Right kidney (tissue), 1 donor: ENCODE data around the gene PEX11B.
A peak's percentile ranks its signal among the peaks of the same experiment; 100 is the strongest.

Experiments
- DNase-seq: peaks from one replicate; pipeline ENCODE4 v3.0.0-alpha.2; 2016

The PEX11B gene

GRCh38 chr1:145912128-145912641 is 6.3 kb downstream of the PEX11B start:
- no peak for DNase-seq

GRCh38 chr1:145908653-145909052 is 9.9 kb downstream of the PEX11B start:
- DNase-seq: no peak

- no peak for DNase-seq
Measured at GRCh38 chr1:145906954-145907753, 11.4 kb downstream of the PEX11B start.

GRCh38 chr1:145901312-145902021 is 17.1 kb downstream of the PEX11B start:
- no peak for DNase-seq

GRCh38 chr1:145898756-145899155 is 19.8 kb downstream of the PEX11B start:
- no peak for DNase-seq

GRCh38 chr1:145897969-145898368 is 20.5 kb downstream of the PEX11B start:
- DNase-seq: no peak

- no peak for DNase-seq
Measured at GRCh38 chr1:145895471-145895870, 23.0 kb downstream of the PEX11B start.

- DNase-seq: no peak
Measured at GRCh38 chr1:145893306-145894055, 25.0 kb downstream of the PEX11B start.

- no peak for DNase-seq
Measured at GRCh38 chr1:145892486-145893087, 25.9 kb downstream of the PEX11B start.

- peak; percentile 82 for DNase-seq
Measured at GRCh38 chr1:145891587-145892485, 26.7 kb downstream of the PEX11B start.

- no peak for DNase-seq
Measured at GRCh38 chr1:145891143-145891542, 27.4 kb downstream of the PEX11B start.

GRCh38 chr1:145889722-145890121 is 28.8 kb downstream of the PEX11B start:
- DNase-seq: no peak

- DNase-seq: peak; percentile 8
Measured at GRCh38 chr1:145887631-145888030, 30.9 kb downstream of the PEX11B start.

- DNase-seq: no peak
Measured at GRCh38 chr1:145886816-145887215, 31.7 kb downstream of the PEX11B start.

- DNase-seq: peak; percentile 20
Measured at GRCh38 chr1:145886390-145886789, 32.1 kb downstream of the PEX11B start.

GRCh38 chr1:145885738-145886287 is 32.7 kb downstream of the PEX11B start, which contains the start of gene ANKRD35:
ANKRD35 (minus strand) TSS chr1:145885866; CDS start chr1:145885758, 108 bp downstream.
- DNase-seq: peak; percentile 88

GRCh38 chr1:145884675-145885074 is 33.8 kb downstream of the PEX11B start:
- no peak for DNase-seq

- no peak for DNase-seq
Measured at GRCh38 chr1:145879775-145880174, 38.7 kb downstream of the PEX11B start.

- DNase-seq: no peak
Measured at GRCh38 chr1:145878724-145879123, 39.8 kb downstream of the PEX11B start.

- no peak for DNase-seq
Measured at GRCh38 chr1:145877923-145878486, 40.5 kb downstream of the PEX11B start.
